Activated naive CD4-positive, alpha-beta T cell treated with anti-CD3 and anti-CD28 coated beads, Interleukin-2, amount 50 U/mL, for 16 hours (primary cell): ENCODE measurements around the gene CD80.
A peak's percentile ranks its signal among the peaks of the same experiment; 100 is the strongest.
"Not testable (repeated sequence)": the region's sequence is repeated elsewhere in the genome, so short reads cannot be mapped to it uniquely, and the experiment has no call there.

Source experiments
- DNase-seq: peaks from one replicate; pipeline ENCODE4 v3.0.0-alpha.2; 2020

Gene CD80

GRCh38 chr3:119559441-119559963 lies at the start of gene CD80:
CD80 (minus strand) TSS chr3:119559614; CDS start chr3:119557728, 1,886 bp downstream.
- DNase-seq: peak; percentile 51

GRCh38 chr3:119608405-119609000 lies 49.1 kb upstream of the CD80 start:
- no peak for DNase-seq

- no peak for DNase-seq
These were observed 45.5 kb upstream of the CD80 start for GRCh38 chr3:119604878-119605277.

- no peak for DNase-seq
These were observed 43.3 kb upstream of the CD80 start for GRCh38 chr3:119602676-119603075.

- DNase-seq: no peak
These were observed 41.7 kb upstream of the CD80 start for GRCh38 chr3:119601154-119601553.

- DNase-seq: no peak
These were observed 41.3 kb upstream of the CD80 start for GRCh38 chr3:119600732-119601131.

- DNase-seq: no peak
These were observed 40.3 kb upstream of the CD80 start for GRCh38 chr3:119599558-119600174.

GRCh38 chr3:119598410-119599098 lies 39.1 kb upstream of the CD80 start:
- no peak for DNase-seq

- no peak for DNase-seq
These were observed 38.3 kb upstream of the CD80 start, which contains the start of gene PLA1A for GRCh38 chr3:119597548-119598288. PLA1A (plus strand) TSS chr3:119597885; CDS start chr3:119597914, 29 bp downstream.

GRCh38 chr3:119596398-119596797 lies 37.0 kb upstream of the CD80 start:
- DNase-seq: no peak

- no peak for DNase-seq
These were observed 36.4 kb upstream of the CD80 start for GRCh38 chr3:119595639-119596334.

- not testable (repeated sequence) for DNase-seq
These were observed 35.5 kb upstream of the CD80 start for GRCh38 chr3:119594929-119595328.

- DNase-seq: no peak
These were observed 34.7 kb upstream of the CD80 start for GRCh38 chr3:119594066-119594465.

- no peak for DNase-seq
These were observed 33.4 kb upstream of the CD80 start for GRCh38 chr3:119592861-119593260.

GRCh38 chr3:119590706-119591105 lies 31.3 kb upstream of the CD80 start:
- DNase-seq: no peak

- DNase-seq: no peak
These were observed 29.8 kb upstream of the CD80 start for GRCh38 chr3:119589102-119589773.

- no peak for DNase-seq
These were observed 28.7 kb upstream of the CD80 start for GRCh38 chr3:119588112-119588511.

GRCh38 chr3:119586733-119587172 lies 27.3 kb upstream of the CD80 start:
- DNase-seq: no peak

- no peak for DNase-seq
These were observed 26.6 kb upstream of the CD80 start for GRCh38 chr3:119585856-119586570.

- DNase-seq: no peak
These were observed 25.8 kb upstream of the CD80 start for GRCh38 chr3:119585208-119585607.

- no peak for DNase-seq
These were observed 22.8 kb upstream of the CD80 start for GRCh38 chr3:119582178-119582577.
